Activated CD8-positive, alpha-beta memory T cell treated with anti-CD3 and anti-CD28 coated beads for 1 hour (primary cell): Measurements from ENCODE around the gene PSME3IP1.
"Not testable (repeated sequence)": the region's sequence is repeated elsewhere in the genome, so short reads cannot be mapped to it uniquely, and the experiment has no call there.

Experiments
- DNase-seq, 2 donors: peaks; one replicate each; pipeline ENCODE4 v3.0.0-alpha.2; 2020; ENCODE audit warnings: low read depth in 1 of 2; ENCODE audit errors: extremely low read depth in 1 of 2

The PSME3IP1 gene

DNA sequence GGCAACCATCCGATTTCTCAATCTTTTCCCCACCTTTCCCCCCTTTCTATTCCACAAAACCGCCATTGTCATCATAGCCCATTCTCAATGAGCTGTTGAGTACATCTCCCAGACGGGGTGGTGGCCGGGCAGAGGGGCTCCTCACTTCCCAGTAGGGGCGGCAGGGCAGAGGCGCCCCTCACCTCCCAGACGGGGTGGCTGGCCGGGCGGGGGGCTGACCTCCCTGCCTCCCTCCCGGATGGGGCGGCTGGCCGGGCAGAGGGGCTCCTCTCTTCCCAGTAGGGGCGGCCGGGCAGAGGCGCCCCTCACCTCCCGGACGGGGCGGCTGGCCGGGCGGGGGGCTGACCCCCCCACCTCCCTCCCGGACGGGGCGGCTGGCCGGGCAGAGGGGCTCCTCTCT lies 14.5 kb upstream of the PSME3IP1 start:
- not testable (repeated sequence) for DNase-seq

DNA sequence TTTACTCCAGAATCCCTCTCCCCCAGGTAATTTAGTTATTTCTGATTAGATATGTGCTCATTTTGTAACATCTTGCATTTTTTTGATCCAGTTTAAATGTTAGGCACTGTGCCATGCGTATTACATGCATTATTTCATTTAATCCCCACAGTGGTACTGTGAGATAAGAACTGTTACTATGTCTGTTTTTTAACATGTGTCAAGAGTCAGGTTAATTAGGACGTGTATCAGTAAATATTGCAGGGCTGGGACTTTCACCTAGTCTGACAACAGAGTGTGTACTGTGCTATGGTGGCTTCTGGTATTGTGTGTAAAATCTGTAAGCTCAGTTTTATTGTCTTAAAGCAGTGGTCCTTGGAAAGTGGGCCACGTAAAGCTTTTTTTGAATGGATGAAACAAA lies 10.9 kb upstream of the PSME3IP1 start:
- DNase-seq: no peak

DNA sequence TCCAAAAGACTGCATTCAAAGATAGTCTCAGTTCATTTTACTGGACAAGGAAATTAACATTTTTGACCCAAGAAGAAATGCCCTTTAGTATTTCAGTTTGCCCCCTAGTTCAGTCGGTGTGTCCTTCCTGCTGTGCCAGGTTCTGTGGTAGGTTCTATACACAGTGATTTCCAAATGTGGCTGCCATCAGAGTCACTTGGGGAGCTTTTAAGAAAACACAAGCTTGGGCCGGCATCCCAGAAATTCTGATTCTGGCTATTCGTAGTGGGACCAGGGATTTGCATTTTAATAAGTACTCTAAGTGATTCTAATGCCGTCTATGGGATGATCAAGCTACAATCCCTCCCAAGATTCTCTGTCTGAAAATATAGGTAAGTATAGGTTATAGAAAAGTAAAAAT lies 10.4 kb upstream of the PSME3IP1 start:
- DNase-seq: no peak

DNA sequence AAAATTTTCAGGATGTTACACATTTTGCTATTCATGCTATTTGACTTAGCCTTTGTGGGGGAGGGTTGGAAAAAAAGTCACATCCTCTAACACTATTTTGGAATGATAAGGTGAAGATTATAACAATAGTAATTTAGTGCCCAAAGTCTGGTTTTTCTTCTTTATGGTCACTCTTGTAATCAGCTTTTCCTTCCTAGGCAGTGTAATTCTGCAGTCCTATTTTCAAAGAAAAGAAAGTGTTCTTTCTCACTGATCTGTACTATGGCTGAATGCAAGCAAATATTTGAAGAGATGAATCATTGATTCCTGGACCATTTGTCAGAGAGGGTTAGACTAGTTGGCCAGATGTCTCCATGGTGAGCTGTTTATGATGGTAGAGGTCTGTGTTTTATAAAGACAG lies 8.7 kb upstream of the PSME3IP1 start:
- DNase-seq: no peak

DNA sequence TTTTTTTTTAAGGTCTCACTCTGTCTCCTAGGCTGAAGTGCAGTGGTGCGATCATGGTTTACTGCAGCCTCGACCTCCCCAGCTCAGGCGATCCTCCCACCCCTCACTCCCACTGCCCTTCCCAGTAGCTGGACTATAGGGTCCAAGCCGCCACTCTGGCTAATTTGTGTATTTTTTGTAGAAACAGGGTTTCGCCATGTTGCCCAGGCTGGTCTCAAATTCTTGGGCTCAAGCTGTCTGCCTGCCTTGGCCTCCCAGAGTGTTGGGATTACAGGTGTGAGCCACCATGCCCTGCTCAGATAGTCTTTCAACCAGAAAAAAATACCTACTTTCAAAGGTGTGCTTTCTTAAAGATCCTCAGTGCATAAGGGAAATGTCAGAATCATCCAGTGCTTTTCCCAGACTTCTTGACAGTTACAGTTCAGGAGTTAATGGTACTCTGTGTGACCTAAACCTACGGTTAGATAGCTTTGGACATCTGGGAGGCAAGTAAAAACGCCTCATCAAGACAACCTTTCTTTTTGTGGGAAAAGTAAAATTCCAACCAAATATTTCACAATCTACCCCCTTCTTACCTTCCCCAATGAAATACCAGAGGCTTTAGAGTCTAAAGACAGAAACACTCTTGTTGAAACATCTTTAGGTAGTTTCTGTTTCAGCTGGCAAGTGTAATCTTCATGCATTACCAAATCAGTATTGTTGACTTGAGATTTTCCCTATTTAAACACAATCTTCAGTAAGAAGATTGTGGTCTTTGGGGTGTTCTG lies 7.1 kb upstream of the PSME3IP1 start:
- no peak for DNase-seq

DNA sequence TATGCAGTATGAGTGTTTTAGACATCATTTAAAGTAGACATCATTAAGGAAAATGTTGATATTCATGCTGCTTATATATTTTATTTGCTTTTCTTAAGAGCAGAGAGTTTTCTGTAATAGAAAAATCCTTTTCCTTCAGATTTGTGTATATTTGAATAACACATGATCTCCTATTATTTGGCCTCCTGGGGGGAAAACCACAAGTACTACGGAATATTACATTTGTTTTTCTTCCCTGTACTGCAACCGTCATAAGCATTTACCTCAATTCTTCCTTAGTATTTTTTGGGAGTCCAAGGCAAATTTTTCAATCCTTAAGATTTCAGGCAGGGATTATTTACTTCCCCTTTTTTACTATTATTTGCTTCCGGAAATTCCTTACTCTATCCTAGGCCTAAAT lies 6.3 kb upstream of the PSME3IP1 start:
- DNase-seq: no peak

DNA sequence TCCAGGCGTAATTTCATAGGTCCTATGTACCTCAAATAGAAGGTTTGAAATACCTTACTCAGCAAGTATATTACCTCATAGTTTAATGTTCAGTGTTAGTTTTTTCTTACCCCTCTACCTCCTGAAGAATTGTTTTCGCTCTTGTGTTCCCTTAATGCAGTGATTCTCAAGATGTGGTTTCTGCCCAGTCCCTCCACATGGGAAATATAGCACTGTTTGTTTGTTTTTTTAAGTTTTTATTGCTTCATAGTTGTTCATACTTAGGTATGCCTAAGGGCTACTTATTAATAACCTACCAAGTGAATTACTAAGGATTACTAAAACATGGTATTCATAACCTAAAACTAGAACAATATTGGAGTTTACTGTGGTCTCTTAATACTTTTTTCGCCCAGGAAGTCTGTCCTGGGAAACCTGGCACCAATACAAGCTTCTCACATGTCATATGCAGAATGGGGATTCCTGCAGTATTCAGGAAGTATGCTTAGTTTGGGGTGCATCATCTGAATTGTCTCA lies 5.3 kb upstream of the PSME3IP1 start:
- no peak for DNase-seq

DNA sequence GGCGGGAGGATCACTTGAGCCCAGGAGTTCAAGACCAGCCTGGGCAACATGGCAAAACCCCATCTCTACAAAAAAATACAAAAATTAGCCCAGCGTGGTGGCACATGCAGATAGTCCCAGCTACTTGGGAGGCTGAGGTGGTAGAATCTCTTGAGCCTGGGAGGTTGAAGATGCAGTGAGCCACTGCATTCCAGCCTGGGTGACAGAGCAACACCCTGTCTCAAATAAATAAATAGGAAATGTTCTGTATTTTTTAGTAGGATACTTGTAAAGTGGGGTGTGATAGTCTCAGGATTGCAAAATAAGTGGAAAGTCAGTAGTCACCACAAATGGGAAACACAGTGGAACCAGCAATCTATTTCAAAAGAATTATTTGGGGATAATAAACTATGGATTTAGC lies 4.3 kb upstream of the PSME3IP1 start:
- DNase-seq: no peak

DNA sequence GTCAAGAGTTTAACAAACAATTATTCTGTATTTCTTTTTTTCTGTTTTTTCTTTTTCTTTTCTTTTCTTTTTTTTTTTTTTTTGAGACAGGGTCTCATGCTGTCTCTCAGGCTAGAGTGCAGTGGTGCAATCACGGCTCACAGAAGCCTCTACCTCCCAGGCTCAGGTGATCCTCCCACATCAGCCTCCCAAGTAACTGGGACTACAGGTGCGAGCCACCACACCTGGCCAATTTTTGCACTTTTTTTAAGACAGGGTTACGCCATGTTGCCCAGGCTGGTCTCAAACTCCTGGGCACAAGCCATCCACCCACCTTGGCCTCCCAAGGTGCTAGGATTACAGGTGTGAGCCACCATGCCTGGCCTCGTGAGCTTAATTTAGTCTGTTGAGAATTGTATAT lies 3.7 kb upstream of the PSME3IP1 start:
- not testable (repeated sequence) for DNase-seq

DNA sequence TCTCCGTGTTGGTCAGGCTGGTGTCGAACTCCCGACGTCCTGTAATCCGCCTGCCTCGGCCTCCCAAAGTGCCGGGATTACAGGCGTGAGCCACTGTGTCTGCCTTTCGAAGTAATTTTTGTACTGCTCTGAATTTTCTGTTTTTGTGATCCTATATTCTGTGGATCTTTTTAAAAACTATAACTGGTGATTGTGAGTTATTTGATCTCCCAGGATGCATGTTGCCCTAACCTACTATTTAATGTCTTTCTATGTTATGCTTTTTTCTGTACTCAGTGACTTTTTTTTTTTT lies 2.8 kb upstream of the PSME3IP1 start:
- DNase-seq: no peak

DNA sequence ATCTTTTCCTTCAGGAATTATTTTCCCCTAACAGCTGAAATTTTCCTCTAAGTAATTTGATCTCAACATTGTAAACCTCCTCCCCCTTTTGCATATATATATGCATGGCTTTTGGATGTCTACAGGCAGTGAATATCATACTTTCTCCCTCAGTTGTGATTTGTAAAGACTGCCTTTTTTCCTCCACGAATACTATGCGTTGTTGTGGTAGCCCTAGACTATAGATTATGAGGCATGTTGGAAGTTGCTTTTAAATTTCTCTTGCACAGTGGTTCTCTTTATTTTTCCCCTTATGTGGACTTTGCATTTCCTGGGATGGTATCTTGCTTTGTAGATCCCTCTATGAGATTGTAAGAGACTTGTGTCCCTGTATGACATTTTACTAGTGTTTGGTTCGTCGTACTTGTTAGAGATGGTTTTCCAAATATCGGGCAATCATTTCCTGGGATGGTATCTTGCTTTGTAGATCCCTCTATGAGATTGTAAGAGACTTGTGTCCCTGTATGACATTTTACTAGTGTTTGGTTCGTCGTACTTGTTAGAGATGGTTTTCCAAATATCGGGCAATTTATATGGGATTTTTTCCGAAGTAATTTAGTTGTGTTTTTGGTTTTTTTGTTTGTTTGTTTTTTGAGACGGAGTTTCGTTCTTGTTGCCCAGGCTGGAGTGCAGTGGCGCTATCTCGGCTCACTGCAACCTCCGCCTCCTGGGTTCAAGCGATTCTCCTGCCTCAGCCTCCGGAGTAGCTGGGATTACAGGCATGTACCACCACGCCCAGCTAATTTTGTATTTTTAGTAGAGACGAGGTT lies 2.3 kb upstream of the PSME3IP1 start:
- DNase-seq: not testable (repeated sequence)

DNA sequence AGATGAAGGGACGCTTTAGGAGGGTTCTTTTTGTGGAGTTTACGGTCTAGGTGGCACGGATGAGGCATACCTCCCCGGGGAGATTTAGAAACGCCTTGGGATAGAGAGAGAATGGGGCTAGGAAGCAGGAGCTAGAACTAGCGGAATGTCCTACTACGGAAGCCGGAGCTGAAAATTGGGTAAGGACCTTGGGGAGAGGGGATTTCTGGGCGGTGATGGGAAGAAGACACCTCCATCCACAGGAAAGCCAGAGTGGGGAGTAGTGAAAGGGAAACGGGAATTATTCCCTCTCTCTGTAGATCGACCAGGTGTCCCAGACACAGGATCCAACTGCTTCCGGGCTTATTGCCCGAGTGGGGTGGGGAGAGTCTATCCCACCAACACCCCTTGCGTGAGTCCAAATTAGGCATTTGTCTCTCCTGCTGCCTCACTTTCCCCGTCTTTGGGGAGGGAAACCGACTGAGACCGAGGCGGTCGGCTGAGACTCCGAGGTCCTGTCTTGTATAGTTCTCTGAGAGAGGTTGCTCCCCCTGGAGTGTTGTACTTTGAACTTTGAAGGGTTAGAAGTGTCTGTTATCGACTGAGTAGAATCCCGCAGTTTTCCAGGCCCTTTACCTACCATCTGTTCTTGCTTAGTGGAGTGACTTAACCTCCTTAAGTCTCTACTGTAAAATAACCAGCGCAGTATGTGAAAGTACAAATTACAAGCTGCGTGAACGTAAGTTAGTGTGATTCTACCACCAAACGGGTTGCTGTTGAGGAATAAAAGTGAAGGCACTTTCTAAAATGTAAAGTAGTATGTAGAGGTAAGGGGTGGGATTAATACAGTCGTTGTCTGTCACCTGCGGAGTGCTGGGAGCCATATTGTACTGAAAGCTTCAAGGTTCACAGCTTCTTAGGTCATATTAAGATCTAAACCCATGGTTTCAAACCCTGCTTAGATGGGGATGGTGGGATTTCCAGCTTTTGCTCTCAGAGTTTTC lies 1.3 kb upstream of the PSME3IP1 start:
- no peak for DNase-seq

DNA sequence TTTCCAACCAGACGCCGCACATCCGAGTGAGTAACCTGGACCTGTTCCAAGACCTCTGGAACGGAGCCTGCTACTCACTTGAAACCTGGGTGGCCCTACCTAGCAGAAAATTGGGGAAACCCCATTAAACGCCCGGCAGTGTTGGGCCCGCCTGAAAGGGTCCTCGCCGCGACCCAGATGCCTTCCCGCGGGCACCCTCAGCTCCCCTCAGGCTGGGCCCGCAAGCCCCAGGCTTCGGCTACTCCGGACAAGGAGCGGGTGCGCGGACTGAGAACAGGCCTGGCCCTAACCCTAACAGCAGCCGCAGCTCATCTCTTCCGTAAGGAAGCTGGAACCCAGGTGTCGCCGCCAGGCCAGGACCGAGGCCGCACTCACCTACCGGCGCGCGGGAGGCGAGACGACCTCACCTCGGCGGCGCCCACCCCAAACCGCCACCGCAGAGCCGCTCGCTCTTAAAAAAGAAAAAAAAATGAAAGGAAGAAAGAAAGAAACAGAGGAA lies 344 bp downstream of the PSME3IP1 start:
- DNase-seq: no peak

DNA sequence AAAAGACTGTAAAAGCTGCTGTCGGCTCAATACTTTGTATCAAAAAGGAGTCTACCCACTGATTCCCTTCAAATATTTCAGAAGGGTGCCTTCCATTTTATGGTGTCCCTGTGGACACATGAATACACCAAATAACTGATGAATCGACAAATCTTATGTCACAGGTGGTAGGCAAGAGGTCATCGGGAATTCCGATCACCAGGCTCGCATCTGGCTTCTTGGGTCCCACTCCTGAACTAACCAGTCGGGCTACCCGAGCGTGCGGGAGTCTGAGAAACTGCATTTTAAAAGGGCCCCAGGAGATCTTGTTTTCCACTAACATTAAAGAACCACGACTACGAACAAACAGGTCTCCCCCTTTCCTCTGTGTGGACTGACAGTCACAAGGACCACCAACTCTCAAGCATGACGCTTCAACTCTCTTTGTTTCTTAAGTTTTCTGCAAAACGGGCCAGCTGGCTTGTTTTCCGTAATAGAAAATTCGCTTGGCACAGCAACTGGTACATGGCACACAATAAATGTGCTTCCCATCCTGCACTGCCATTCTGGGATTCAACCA lies 873 bp downstream of the PSME3IP1 start:
- no peak for DNase-seq

DNA sequence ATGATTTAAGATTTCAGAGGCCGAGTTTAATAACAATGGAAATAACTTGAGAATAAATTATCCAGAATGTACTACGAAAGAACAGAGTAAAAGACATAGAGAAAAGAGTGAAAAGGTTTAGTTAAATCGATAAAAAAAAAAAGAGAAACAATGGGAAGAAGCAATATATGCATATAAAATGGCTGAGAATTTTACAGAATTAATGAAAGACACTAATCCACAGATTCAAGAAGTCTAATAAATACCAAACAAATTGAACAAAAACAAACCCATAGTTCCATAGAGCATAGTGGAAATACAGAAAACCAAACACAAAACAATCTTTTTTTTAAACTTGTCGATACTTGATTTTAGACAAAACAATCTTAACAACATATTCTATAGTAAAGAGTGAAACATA lies 1.7 kb downstream of the PSME3IP1 start:
- no peak for DNase-seq

DNA sequence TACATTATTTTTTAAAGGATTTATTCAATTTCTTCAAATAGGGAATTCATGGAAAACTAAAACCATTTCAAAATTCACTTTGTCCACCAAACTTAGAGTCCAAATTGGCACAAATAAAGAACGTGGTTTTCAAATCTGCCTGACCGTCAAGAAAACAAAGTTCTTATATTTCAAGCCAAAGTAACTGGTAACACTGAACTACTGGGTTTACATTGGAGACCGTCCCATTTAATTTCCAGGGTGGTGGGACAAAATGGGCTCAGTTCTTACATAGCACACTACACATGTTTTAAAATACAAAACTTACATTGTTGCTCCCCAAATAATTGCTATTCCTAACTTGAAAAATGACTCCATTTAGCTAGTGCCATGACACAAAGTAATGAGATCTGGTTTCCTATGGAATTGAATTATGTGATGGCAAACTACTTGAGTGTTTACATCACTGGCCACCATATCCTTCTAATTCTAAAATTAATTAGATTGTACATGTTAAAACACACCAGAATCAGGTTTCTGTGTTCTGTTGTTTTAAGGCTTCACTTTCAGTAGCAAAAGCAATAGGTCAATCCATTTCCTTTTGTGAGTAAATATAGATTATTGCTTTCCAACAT lies 6.5 kb downstream of the PSME3IP1 start:
- no peak for DNase-seq

DNA sequence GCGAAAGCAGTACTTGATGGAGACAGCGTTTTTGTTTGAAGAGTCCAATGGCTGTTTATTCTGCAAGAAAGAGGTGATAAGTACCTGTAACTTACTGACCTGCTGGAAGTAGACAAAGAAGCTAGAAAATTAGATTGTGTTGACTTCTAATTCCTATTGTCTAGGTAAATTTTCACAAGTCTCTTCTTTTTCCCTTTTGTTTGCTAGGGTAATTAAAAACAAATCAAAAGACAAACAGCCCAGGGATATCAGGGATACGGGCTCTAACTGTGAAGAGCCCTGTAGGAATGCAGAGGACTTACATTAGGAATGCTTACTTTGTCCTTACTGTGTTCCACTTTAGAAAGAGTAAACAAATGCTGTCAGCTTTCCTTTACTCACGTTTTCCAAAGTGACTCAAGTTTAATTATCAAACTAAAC lies 7.0 kb downstream of the PSME3IP1 start:
- no peak for DNase-seq

DNA sequence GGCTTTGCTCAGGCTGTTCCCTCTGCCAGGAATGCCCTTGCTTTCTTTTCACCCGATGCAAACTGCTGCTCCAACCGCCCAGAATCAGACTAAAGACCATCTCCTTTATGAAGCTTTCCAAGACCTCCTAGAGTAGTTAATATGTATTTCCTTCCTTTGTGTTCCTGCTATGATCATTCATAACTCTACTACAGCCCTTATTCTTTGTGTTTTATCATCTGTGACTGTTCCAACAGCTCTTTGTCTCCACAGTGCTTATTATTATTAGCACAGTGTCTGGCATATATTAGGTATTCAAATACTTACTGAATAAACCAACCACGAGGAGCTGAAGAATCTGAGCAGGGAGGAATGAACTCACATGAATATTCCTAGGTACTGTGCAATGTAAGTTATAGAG lies 7.6 kb downstream of the PSME3IP1 start:
- DNase-seq: no peak

DNA sequence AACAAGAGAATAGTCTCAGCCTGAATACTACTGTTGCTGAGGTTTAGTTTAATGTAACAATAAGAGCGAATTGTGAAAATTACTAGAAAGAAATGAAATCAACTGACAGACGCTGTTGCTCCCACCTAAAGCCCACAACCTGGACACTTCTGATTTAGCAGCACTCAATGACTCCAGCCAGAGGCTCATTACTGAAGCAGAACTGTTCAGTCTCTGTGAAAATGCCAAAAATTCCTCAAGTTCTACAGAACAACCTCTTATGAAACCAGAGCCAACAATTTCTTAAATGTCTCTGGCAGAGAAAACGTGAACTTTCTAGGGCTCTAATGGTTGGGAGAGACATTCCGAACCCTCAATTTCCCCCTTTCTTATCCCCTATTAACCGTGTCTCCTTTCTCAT lies 9.9 kb downstream of the PSME3IP1 start:
- DNase-seq: no peak

DNA sequence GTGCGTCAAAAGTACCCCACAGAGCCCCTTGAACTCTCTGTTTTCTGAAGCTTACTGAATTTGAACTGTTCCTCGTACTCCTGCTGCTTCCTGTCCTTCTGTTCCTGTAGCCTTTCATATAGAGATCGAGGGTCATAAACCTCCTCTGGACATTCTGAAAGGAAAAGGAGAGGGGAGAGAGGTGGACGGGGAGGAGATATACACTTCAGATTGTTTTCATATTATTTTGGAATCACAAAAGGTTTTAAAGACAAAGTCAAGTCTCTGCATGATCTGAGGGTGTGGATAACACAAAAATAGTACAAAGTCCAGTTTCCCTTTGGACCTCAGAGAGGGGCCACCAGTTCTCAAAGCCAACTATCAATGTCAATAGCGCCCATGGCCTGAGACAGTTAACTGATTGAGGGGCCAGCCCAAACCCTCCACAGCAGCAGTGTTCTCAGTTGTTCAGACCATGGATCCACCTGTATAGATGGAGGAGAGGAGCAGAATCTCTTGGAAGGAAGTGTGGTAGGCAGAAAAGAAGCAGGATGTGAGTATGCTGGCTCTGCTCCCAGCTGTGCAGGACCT lies 13.0 kb downstream of the PSME3IP1 start:
- DNase-seq: no peak
